Vagina (tissue), 2 donors: Measurements from ENCODE around the gene RAB20.

ENCODE experiments used
- POLR2A ChIP-seq, 2 donors: fragments of 450-650 bp; IDR thresholded peaks; one replicate each; pipeline ENCODE4 v1.6.1; 2017; ENCODE audit warnings: antibody characterized with exemption in 2 of 2, mild to moderate bottlenecking in 2 of 2, moderate library complexity in 2 of 2
- POLR2AphosphoS5 ChIP-seq, 2 donors: sonication (generic); formaldehyde crosslinking; IDR thresholded peaks; one replicate each; pipeline ENCODE4 v1.9.0; 2017; ENCODE audit warnings: antibody characterized with exemption in 2 of 2, mild to moderate bottlenecking in 2 of 2, low read depth in 1 of 2; ENCODE audit not compliant: insufficient read depth in 1 of 2

DNA sequence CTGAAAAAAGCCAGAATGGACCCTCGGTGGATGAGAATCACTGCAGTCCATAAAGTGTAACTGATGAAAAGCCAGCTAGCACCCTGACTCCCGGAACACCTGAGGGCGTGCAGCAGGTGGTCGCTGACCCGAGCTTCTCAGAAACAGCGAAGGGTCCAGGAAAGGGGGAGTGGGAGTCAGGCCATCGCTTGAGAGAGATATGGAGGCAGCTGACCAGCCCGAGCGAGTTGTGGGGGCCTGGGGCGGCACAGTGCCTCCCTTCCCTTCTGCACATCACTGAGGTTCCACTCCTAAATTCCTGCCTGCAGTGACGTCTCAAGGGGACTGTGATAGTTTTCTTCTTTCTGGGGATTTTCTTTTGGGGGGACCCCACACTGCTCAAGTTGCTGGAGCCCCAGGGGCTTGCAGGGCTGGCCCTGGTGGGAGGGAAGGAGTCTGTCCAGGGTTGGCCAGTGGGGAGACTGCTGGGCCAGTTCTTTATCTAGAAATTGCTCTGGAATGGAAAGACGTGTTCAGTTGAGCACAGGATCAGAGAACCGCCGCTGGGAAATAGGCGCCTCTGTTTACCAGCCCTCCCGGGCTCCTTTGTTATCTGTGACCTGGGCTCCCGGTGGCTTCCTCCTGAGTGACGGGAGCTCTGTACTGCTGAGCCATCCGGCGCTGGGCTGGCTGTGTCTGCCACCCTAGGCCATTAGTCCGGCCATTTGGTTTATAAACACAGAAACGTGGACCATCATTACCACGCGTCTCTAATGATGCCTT, 71.3 kb downstream of the RAB20 start:
- TF ChIP-seq POLR2A (IDR thresholded peaks at IDR 0.05) (no peak), POLR2AphosphoS5 (IDR thresholded peaks at IDR 0.05; ENCODE audit: insufficient read depth in 1 of 2, low read depth in 1 of 2) (no peak)
